Mucosa of stomach (tissue), 1 donor: ENCODE data around the gene ZNF335.

Experiments
- H3K27me3 ChIP-seq: one replicate; pipeline ENCODE4 v1.7.0; 2013; ENCODE audit warnings: mild to moderate bottlenecking, low read length; ENCODE audit not compliant: control insufficient read depth, insufficient read depth
- H3K36me3 ChIP-seq: one replicate; pipeline ENCODE4 v1.7.0; 2013; ENCODE audit warnings: low read length; ENCODE audit not compliant: control insufficient read depth, insufficient read depth
- H3K4me1 ChIP-seq: one replicate; pipeline ENCODE4 v1.7.0; 2013; ENCODE audit warnings: mild to moderate bottlenecking, low read length; ENCODE audit not compliant: control insufficient read depth, insufficient read depth
- H3K4me3 ChIP-seq: one replicate; pipeline ENCODE4 v1.7.0; 2013; ENCODE audit warnings: low read length
- H3K9ac ChIP-seq: one replicate; pipeline ENCODE4 v1.7.0; 2013; ENCODE audit warnings: mild to moderate bottlenecking, low read length, moderate library complexity
- H3K9me3 ChIP-seq: one replicate; pipeline ENCODE4 v1.7.0; 2013; ENCODE audit warnings: mild to moderate bottlenecking, low read length, moderate library complexity; ENCODE audit not compliant: control insufficient read depth
- donor health status: Pancreatic carcinoma.

The ZNF335 gene

GRCh38 chr20:46011631-46012482 is 39.9 kb upstream of the ZNF335 start:
- peaks cover 74% of the 10 kb centered on the region for H3K27me3 ChIP-seq
- H3K4me3 ChIP-seq = no peak overlapping the region
- H3K9me3 ChIP-seq = no peaks in the 10 kb centered on the region
- H3K4me1 ChIP-seq = peaks cover 10% of the 10 kb centered on the region
- H3K36me3 ChIP-seq = no peaks in the 10 kb centered on the region
- no peak overlapping the region for H3K9ac ChIP-seq

- peaks cover 68% of the 10 kb centered on the region for H3K27me3 ChIP-seq
- H3K9me3 ChIP-seq = no peaks in the 10 kb centered on the region
- no peaks in the 10 kb centered on the region for H3K36me3 ChIP-seq
- peaks cover 10% of the 10 kb centered on the region for H3K4me1 ChIP-seq
- no peak overlapping the region for H3K9ac ChIP-seq
- H3K4me3 ChIP-seq = no peak overlapping the region
These were observed 38.7 kb upstream of the ZNF335 start for GRCh38 chr20:46010491-46011391.

DNA sequence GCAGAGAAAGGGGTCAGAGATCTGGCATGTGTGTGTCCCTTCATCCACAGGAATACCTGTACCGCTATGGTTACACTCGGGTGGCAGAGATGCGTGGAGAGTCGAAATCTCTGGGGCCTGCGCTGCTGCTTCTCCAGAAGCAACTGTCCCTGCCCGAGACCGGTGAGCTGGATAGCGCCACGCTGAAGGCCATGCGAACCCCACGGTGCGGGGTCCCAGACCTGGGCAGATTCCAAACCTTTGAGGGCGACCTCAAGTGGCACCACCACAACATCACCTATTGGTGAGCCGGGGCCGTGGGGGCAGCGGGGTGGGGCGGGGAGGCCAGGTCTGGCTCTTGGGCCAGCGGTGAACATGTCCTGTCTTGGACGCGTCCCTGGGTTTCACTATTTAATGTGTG is 37.8 kb upstream of the ZNF335 start:
- H3K4me1 ChIP-seq = peaks cover 10% of the 10 kb centered on the region
- H3K9me3 ChIP-seq = no peaks in the 10 kb centered on the region
- no peak overlapping the region for H3K4me3 ChIP-seq
- peaks cover 66% of the 10 kb centered on the region for H3K27me3 ChIP-seq
- no peak overlapping the region for H3K9ac ChIP-seq
- no peaks in the 10 kb centered on the region for H3K36me3 ChIP-seq

GRCh38 chr20:46007671-46008070 is 35.7 kb upstream of the ZNF335 start:
- H3K9ac ChIP-seq = no peak overlapping the region
- H3K27me3 ChIP-seq = peaks cover 48% of the 10 kb centered on the region
- no peak overlapping the region for H3K4me3 ChIP-seq
- H3K4me1 ChIP-seq = peaks cover 6% of the 10 kb centered on the region
- H3K9me3 ChIP-seq = no peaks in the 10 kb centered on the region
- H3K36me3 ChIP-seq = no peaks in the 10 kb centered on the region

DNA sequence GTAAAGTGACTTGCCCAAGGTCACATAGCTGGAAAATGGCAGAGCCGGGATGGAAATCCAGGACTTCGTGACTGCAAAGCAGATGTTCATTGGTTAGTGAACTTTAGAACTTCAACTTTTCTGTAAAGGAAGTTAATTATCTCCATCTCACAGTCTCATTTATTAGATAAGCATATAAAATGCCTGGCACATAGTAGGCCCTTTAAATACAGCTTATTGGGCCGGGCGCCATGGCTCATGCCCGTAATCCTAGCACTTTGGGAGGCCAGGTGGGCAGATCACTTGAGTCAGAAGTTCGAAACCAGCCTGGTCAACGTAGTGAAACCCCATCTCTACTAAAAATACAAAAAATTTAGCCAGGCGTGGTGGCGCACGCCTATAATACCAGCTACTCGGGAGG is 35.0 kb upstream of the ZNF335 start:
- Histone ChIP-seq H3K36me3 (no peaks in the 10 kb centered on the region), H3K4me1 (peaks cover 3% of the 10 kb centered on the region), H3K27me3 (peaks cover 41% of the 10 kb centered on the region), H3K4me3 (no peak overlapping the region), H3K9me3 (no peaks in the 10 kb centered on the region), H3K9ac (no peak overlapping the region)

DNA sequence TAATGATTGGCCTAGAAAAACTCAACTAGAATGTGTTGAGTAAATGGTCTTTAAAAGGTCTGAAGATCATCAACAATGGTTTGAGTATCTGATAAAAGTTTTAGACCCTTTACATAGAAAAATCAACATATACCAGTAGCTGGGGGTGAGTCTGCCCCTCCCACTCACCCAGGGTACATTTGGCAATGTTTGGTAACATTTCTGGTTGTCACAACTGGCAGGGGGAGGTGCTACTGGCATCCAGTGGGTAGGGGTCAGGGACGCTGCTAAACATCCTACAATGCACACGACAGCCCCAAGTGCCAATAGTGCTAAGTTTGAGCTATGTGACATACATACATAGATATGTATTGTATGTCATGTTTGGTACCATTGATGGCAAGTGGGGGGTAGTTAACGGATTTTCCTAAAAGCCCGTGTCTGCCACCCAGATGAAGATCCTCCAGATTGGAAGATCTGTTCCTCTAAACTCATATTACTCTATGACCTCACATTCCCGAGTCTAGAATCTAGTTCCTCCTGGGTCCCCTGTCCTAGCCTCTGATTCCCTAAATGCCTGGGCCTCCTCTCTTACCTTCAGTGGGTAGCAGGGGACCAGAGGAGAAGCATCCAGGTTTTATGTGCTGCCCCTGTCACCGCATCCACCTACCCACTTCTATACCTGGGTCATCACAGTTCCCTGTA is 34.2 kb upstream of the ZNF335 start:
- H3K9ac ChIP-seq = no peak overlapping the region
- H3K4me3 ChIP-seq = no peak overlapping the region
- H3K9me3 ChIP-seq = no peaks in the 10 kb centered on the region
- H3K4me1 ChIP-seq = no peaks in the 10 kb centered on the region
- peaks cover 33% of the 10 kb centered on the region for H3K27me3 ChIP-seq
- no peaks in the 10 kb centered on the region for H3K36me3 ChIP-seq

GRCh38 chr20:46004889-46005473 is 33.0 kb upstream of the ZNF335 start:
- Histone ChIP-seq H3K9me3 (no peaks in the 10 kb centered on the region), H3K27me3 (peaks cover 29% of the 10 kb centered on the region), H3K4me3 (no peak overlapping the region), H3K36me3 (no peaks in the 10 kb centered on the region), H3K9ac (no peak overlapping the region), H3K4me1 (no peaks in the 10 kb centered on the region)

DNA sequence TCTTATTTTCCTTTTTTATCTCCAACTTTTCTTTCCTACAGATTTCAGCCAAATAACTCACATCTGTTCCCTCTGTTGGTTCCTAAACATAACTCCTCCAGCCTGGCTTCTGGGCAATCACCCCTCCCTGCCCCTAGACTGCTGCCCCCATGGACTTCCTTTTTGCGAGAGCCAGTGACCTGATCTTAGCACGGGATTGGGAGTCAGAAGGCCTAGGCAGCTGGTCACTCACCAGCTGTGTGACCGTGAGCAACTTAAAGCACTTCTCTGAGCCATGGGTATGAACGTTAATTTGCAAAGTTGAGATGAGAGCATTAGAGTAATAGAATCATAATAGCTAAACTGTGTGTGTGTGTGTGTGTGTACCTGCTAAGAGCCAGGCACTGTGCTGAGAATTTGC is 32.2 kb upstream of the ZNF335 start:
- H3K9ac ChIP-seq = no peak overlapping the region
- no peaks in the 10 kb centered on the region for H3K9me3 ChIP-seq
- H3K27me3 ChIP-seq = peaks cover 25% of the 10 kb centered on the region
- no peaks in the 10 kb centered on the region for H3K36me3 ChIP-seq
- H3K4me1 ChIP-seq = no peaks in the 10 kb centered on the region
- no peak overlapping the region for H3K4me3 ChIP-seq

- Histone ChIP-seq H3K27me3 (peaks cover 25% of the 10 kb centered on the region), H3K9ac (no peak overlapping the region), H3K4me3 (no peak overlapping the region), H3K36me3 (no peaks in the 10 kb centered on the region), H3K4me1 (no peaks in the 10 kb centered on the region), H3K9me3 (no peaks in the 10 kb centered on the region)
These were observed 30.0 kb upstream of the ZNF335 start for GRCh38 chr20:46002008-46002407.

- peaks cover 30% of the 10 kb centered on the region for H3K27me3 ChIP-seq
- H3K9ac ChIP-seq = no peak overlapping the region
- H3K4me3 ChIP-seq = no peak overlapping the region
- no peaks in the 10 kb centered on the region for H3K9me3 ChIP-seq
- H3K36me3 ChIP-seq = no peaks in the 10 kb centered on the region
- H3K4me1 ChIP-seq = no peaks in the 10 kb centered on the region
These were observed 29.5 kb upstream of the ZNF335 start for GRCh38 chr20:46001498-46001897.

DNA sequence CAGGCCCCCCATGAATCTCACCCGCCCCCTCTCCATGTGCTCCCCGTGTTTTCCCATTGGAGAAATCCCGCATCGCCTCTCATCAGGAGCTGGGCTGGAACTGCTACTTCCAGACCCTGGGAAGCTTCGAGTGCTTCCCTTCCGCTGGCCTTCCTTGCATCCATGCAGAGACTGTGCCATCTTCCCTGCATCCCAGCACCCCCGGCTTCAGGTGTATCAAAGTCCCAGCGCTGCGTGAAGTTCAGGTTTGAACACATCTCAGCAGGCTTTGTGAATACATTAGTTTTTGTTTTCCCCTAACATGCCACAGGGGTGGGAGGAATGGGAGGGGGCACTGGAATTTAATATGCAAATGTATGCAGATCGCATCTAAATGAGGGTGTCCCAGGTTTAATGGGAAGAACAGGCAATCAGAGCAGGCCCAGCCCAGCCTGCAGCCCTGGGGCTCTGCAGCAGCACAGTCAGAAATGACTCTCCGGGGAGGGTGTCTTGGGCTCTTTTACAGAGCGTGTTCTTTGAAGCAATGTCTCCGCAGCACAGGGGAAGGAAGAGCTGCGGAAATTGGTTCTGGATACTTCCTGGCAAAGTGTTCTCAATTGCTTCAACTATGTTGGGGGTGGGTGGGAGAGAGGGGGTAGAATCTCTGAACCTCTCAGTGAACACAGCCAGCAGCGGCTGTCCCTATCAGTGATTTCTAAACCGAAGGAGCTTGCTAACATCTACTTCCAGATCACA is 28.4 kb upstream of the ZNF335 start:
- H3K27me3 ChIP-seq = peaks cover 30% of the 10 kb centered on the region
- H3K36me3 ChIP-seq = no peaks in the 10 kb centered on the region
- no peaks in the 10 kb centered on the region for H3K4me1 ChIP-seq
- H3K9ac ChIP-seq = no peak overlapping the region
- no peaks in the 10 kb centered on the region for H3K9me3 ChIP-seq
- no peak overlapping the region for H3K4me3 ChIP-seq
